Stomach smooth muscle (tissue), 2 donors: ENCODE results near the gene OTX1.

Experiments used
- H3K27ac ChIP-seq: one replicate; pipeline ENCODE4 v1.7.0; 2013; ENCODE audit warnings: mild to moderate bottlenecking, low read length, inconsistent platforms
- H3K27me3 ChIP-seq, 2 donors: one replicate each; pipeline ENCODE4 v1.7.0; 2013; ENCODE audit warnings: low read length in 2 of 2; ENCODE audit not compliant: insufficient read depth in 2 of 2, control insufficient read depth in 1 of 2
- H3K36me3 ChIP-seq, 2 donors: one replicate each; pipeline ENCODE4 v1.7.0; 2013; ENCODE audit warnings: low read length in 2 of 2; ENCODE audit not compliant: control insufficient read depth in 2 of 2, insufficient read depth in 2 of 2
- H3K4me1 ChIP-seq: one replicate; pipeline ENCODE4 v1.7.0; 2013; ENCODE audit warnings: low read length; ENCODE audit not compliant: control insufficient read depth, insufficient read depth
- H3K4me3 ChIP-seq, 2 donors: one replicate each; pipeline ENCODE4 v1.7.0; 2013; ENCODE audit warnings: low read length in 2 of 2
- H3K9ac ChIP-seq, 2 donors: one replicate each; pipeline ENCODE4 v1.7.0; 2013; ENCODE audit warnings: low read length in 2 of 2, mild to moderate bottlenecking in 1 of 2
- H3K9me3 ChIP-seq, 2 donors: one replicate each; pipeline ENCODE4 v1.7.0; 2013; ENCODE audit warnings: low read length in 2 of 2; ENCODE audit not compliant: control insufficient read depth in 2 of 2
- donor health status: healthy.
- donor health status: Pancreatic carcinoma.

OTX1 gene

DNA sequence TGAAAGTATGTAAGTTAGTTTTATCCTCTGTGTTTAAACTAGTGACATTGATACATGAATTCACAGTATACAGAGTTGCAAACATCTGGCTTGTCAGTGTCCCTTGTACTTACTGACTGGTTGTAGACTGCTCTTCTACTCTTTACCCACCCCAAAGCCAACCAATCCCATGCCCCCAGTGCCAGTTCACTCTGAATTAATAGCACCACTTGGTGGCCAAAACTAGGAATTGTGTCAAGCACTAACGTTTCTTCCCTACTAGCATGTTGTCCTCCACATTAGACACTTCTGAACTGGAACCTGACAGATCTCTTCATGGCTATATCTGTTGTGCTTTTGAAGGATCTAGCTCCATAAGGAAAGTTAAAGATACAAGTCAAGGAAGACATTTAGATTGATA lies 27.2 kb upstream of the OTX1 start:
- Histone ChIP-seq H3K9me3 (no peaks in the 10 kb centered on the region), H3K9ac (no peak overlapping the region), H3K4me3 (no peak overlapping the region), H3K36me3 (peaks cover 9 to 29% of the 10 kb centered on the region in 2 donors), H3K27ac (no peak overlapping the region), H3K27me3 (no peaks in the 10 kb centered on the region), H3K4me1 (no peaks in the 10 kb centered on the region)

DNA sequence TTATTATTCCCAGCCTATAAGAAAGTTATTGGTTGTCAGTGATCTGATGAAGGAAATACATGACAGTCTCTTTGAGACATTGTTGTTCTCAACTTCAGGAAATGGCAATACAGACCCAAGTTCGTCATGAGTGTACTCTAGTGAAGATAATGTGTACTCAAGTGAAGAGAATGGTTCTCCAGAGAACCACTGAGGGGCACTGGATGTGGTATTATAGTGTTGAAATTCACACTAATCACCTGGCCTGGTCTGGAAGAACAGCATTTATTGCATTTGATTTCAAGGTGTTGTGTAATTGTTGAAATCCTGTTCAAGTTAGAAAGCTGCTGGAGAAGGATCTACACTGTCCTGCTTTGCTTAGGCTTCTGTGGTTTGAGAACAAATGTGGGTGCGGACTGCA lies 23.4 kb upstream of the OTX1 start:
- Histone ChIP-seq H3K4me1 (no peaks in the 10 kb centered on the region), H3K4me3 (no peak overlapping the region), H3K27ac (no peak overlapping the region), H3K27me3 (no peaks in the 10 kb centered on the region), H3K9ac (no peak overlapping the region), H3K36me3 (peaks cover 8 to 31% of the 10 kb centered on the region in 2 donors), H3K9me3 (no peaks in the 10 kb centered on the region)

- Histone ChIP-seq H3K36me3 (peaks cover 8 to 30% of the 10 kb centered on the region in 2 donors), H3K27me3 (no peaks in the 10 kb centered on the region), H3K4me1 (no peaks in the 10 kb centered on the region)
These were observed 21.6 kb upstream of the OTX1 start for GRCh38 chr2:63029058-63029457.

DNA sequence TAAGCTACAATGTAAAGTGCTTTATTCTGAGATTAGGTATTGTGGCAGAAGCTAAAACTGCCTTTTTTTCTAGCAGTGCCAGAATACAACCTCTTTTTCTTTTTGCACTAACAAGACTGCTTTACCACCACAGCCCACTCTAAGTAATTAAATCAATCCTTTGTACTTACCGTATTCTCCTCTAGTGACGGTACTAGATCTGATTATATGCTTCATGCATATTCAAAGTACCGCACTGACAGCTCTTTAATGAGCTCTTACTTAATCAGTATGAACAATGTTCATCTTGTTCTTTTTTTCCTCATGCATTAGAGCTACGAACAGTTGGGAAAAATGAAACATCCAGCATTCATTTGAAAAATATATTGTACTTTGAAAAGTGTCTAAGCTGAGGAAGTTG lies 16.1 kb upstream of the OTX1 start:
- no peak overlapping the region for H3K4me3 ChIP-seq
- no peak overlapping the region for H3K27ac ChIP-seq
- H3K36me3 ChIP-seq = peaks cover 0 to 5% of the 10 kb centered on the region in 2 donors
- H3K9me3 ChIP-seq = no peaks in the 10 kb centered on the region
- no peaks in the 10 kb centered on the region for H3K4me1 ChIP-seq
- no peaks in the 10 kb centered on the region for H3K27me3 ChIP-seq
- H3K9ac ChIP-seq = no peak overlapping the region

More at GRCh38 chr2:63029058-63029457, 21.6 kb upstream of the OTX1 start:
- no peak overlapping the region for H3K27ac ChIP-seq
- H3K9me3 ChIP-seq = no peaks in the 10 kb centered on the region
- H3K4me3 ChIP-seq = no peak overlapping the region
- no peak overlapping the region for H3K9ac ChIP-seq

DNA sequence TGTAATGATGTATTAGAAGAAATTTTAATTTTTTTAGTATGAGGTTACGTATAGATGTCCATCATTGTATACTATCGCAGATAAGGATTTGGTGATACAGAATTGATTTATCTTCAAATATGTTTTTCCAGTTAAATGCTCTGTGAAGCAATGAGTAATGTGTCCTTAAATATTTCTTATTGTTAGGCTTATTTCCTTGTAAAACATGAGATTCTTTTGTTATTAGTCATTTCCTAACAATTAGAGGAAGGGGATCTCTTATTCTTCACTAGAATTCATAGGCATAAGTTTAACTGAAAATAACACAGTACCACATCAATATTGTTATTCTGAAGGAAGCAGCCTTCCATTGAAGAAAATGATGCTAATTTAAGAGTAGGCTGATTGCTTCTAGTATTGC lies 15.5 kb upstream of the OTX1 start:
- Histone ChIP-seq H3K36me3 (no peaks in the 10 kb centered on the region), H3K27me3 (no peaks in the 10 kb centered on the region), H3K4me1 (no peaks in the 10 kb centered on the region), H3K9me3 (no peaks in the 10 kb centered on the region), H3K4me3 (no peak overlapping the region), H3K9ac (no peak overlapping the region), H3K27ac (no peak overlapping the region)

GRCh38 chr2:63035660-63036059 lies 15.0 kb upstream of the OTX1 start:
- H3K27ac ChIP-seq = no peak overlapping the region
- no peaks in the 10 kb centered on the region for H3K27me3 ChIP-seq
- H3K9ac ChIP-seq = no peak overlapping the region
- no peak overlapping the region for H3K4me3 ChIP-seq
- no peaks in the 10 kb centered on the region for H3K9me3 ChIP-seq
- H3K36me3 ChIP-seq = no peaks in the 10 kb centered on the region
- H3K4me1 ChIP-seq = no peaks in the 10 kb centered on the region

- Histone ChIP-seq H3K9me3 (no peaks in the 10 kb centered on the region), H3K9ac (no peak overlapping the region), H3K4me3 (no peak overlapping the region), H3K4me1 (no peaks in the 10 kb centered on the region), H3K27ac (no peak overlapping the region), H3K27me3 (no peaks in the 10 kb centered on the region), H3K36me3 (no peaks in the 10 kb centered on the region)
These were observed 12.6 kb upstream of the OTX1 start for GRCh38 chr2:63038034-63038433.

GRCh38 chr2:63040586-63040985 lies 10.0 kb upstream of the OTX1 start:
- Histone ChIP-seq H3K9me3 (no peaks in the 10 kb centered on the region), H3K4me1 (no peaks in the 10 kb centered on the region), H3K27ac (no peak overlapping the region), H3K9ac (no peak overlapping the region), H3K36me3 (peaks cover 0 to 5% of the 10 kb centered on the region in 2 donors), H3K4me3 (no peak overlapping the region), H3K27me3 (peaks cover 0 to 4% of the 10 kb centered on the region in 2 donors)

GRCh38 chr2:63041592-63041991 lies 9.0 kb upstream of the OTX1 start:
- Histone ChIP-seq H3K36me3 (peaks cover 9 to 14% of the 10 kb centered on the region in 2 donors), H3K9ac (no peak overlapping the region), H3K27me3 (peaks cover 0 to 4% of the 10 kb centered on the region in 2 donors), H3K9me3 (no peaks in the 10 kb centered on the region), H3K4me1 (no peaks in the 10 kb centered on the region), H3K27ac (no peak overlapping the region), H3K4me3 (no peak overlapping the region)

DNA sequence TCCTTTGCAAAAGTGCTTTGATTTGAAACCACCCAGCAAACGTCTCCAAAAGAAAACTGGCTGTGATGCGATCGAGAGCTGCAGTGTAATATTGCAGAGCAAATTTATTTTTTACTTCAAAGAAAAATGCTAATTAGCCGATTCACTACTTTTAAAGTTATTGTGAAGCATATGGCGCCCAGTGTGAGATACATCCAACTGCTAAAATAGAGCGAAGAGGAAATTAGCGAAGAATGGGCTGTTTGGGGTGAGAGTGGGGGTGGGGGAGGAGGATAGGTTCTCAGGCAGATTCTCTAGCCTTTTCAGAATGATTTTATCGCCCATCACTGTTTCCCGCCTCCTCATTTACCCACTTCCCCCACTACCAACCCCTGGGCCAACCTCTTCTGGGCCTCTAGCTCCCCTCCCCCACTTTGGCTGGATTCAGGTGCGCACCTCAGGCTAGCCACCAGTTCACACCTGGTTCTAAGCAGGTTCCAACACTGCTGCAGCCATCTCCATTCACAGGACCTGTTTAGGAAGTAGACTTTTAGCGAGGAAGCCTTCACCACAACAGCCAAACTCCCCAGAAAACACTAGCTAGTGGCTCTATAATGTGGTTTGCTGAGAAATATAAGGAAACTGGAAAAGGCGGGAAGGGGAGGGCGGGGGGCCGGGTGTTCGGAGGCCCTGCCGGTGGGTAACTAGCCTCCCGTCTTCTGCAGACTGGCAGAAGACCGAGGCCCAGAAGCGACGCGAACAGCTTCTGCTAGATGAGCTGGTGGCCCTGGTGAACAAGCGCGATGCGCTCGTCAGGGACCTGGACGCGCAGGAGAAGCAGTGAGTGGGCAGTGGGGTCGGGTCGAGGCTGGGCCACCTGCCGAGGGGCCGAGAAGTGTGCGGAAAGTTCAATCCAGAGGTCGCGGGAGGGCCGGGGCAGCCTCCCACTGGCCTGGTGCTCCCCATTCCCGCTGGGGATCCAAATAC lies 6.0 kb upstream of the OTX1 start:
- no peak overlapping the region for H3K9ac ChIP-seq
- H3K4me3 ChIP-seq = no peak overlapping the region
- H3K4me1 ChIP-seq = peaks cover 12% of the 10 kb centered on the region
- peaks cover 24 to 32% of the 10 kb centered on the region in 2 donors for H3K27me3 ChIP-seq
- H3K9me3 ChIP-seq = no peaks in the 10 kb centered on the region
- H3K36me3 ChIP-seq = peaks cover 11 to 16% of the 10 kb centered on the region in 2 donors
- no peak overlapping the region for H3K27ac ChIP-seq

DNA sequence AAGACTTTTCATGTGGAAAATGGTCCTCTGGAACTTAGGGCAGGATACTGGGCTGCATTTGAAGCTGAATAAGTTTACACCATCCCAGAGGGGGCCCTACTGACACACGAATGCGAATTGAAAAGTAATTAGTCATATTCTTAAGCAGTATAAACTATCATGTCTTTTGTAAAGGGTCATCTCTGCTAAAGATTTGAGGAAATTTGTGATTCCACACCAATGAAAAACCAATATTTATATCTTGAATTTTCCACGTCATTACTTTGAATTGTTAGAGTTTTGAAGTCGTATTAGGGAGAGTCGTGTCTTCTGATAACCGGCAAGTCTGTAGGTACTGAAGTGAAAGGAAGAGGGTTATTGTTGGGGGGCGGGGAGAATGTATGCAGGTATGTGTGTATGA lies 4.1 kb upstream of the OTX1 start:
- Histone ChIP-seq H3K9me3 (no peaks in the 10 kb centered on the region), H3K4me1 (peaks cover 25% of the 10 kb centered on the region), H3K27ac (no peak overlapping the region), H3K9ac (no peak overlapping the region), H3K4me3 (no peak overlapping the region), H3K27me3 (peaks cover 37 to 49% of the 10 kb centered on the region in 2 donors), H3K36me3 (peaks cover 11 to 16% of the 10 kb centered on the region in 2 donors)
